GM12801 (cell line): ENCODE measurements around the gene SMTNL2.

Source experiments
- TF ChIP-seq, protein P1 (sequence below): IDR thresholded peaks from one replicate; pipeline ENCODE4 v1.5.1; 2011; ENCODE audit warnings: control low read depth; ENCODE audit not compliant: insufficient read length; ENCODE audit errors: extremely low read depth

Gene SMTNL2

GRCh38 chr17:4562015-4562969 is 22.0 kb upstream of the SMTNL2 start:
- TF ChIP-seq, protein P1, sequence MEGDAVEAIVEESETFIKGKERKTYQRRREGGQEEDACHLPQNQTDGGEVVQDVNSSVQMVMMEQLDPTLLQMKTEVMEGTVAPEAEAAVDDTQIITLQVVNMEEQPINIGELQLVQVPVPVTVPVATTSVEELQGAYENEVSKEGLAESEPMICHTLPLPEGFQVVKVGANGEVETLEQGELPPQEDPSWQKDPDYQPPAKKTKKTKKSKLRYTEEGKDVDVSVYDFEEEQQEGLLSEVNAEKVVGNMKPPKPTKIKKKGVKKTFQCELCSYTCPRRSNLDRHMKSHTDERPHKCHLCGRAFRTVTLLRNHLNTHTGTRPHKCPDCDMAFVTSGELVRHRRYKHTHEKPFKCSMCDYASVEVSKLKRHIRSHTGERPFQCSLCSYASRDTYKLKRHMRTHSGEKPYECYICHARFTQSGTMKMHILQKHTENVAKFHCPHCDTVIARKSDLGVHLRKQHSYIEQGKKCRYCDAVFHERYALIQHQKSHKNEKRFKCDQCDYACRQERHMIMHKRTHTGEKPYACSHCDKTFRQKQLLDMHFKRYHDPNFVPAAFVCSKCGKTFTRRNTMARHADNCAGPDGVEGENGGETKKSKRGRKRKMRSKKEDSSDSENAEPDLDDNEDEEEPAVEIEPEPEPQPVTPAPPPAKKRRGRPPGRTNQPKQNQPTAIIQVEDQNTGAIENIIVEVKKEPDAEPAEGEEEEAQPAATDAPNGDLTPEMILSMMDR = no peak

GRCh38 chr17:4565209-4566141 is 18.9 kb upstream of the SMTNL2 start:
- TF ChIP-seq, protein P1 = no peak

DNA sequence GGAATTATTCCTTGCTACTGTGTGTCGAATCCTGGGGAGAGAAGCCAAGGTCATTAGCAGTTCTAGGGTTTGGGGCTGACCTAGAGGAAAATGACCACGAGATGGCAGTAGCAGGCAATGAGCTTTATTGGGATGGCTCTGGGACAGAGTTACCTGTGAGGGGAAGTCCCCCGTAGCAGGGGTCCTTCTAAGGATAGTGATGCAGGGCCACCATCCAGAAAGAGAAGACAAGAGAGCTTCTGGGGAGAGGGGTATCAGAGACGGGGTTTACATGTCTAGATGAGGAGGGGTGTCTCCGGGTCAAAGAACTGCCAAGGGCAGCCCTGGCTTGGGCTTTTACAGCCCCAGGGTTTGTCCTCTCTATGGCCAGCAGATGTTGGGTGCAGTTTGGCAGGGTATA is 17.5 kb upstream of the SMTNL2 start:
- TF ChIP-seq, protein P1 = no peak

DNA sequence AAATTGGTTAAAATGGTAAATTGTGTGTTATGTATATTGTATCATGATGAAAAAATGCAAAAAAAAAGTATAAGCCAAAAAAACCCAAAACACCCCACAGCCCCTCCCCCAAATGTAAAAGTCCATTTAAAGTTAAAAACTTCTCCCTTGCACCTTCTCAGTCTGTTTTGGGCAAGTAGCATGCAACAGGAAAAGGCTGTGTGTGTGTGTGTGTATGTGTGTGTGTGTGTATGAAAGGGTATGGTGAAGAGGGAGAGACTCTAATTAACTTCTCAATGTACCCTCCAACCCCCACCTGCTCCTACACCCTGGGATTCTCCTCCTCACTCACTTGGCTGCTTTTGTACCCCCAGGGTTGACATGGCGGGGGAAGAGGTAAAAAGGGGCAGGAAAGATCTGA is 14.7 kb upstream of the SMTNL2 start:
- TF ChIP-seq, protein P1 = no peak

DNA sequence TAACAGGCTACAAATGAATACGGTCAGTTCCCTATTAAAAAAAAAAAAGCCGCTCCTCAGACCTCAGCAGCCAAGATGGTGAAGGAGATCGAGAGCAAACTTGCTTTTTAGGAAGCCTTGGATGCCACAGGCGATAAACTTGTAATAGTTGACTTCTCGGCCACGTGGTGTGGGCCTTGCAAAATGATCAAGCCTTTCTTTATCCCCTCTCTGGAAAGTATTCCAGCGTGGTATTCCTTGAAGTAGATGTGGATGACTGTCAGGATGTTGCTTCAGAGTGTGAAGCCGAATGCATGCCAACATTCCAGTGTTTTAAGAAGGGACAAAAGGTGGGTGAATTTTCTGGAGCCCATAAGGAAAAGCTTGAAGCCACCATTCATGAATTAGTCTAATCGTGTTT is 12.2 kb upstream of the SMTNL2 start:
- TF ChIP-seq, protein P1 = no peak

GRCh38 chr17:4573115-4573514 is 11.2 kb upstream of the SMTNL2 start:
- TF ChIP-seq, protein P1 = no peak

DNA sequence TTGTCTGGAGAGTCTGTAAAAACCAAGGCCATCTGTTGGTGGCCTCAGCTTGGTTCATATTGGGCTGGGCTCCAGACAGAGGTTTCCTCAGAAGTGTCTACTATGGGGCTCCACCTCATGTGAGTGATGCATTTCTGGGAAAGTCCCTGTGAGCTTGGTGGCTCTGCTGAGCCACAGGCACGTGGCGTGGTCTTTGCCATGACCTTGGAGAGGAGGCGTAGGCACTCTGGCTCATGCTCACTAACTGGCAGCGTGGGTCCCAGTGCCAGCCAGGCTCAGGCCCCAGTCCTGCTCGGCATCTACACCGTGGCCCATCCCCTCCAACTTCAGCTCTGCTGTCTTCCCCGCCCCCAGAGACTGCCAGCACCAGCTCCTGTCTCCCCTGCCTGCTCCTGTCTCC is 10.7 kb upstream of the SMTNL2 start:
- TF ChIP-seq, protein P1 = no peak
